A673 (cell line): ENCODE data around the gene ATXN10.

Experiments
- EZH2 ChIP-seq: fragments of 200-600 bp; sonication (generic); IDR thresholded peaks from 2 replicates; pipeline ENCODE4 v1.6.1; 2017; ENCODE audit warnings: borderline replicate concordance, low read depth, mild to moderate bottlenecking, mixed read lengths, antibody characterized with exemption, low read length; ENCODE audit not compliant: poor library complexity, severe bottlenecking
- TF ChIP-seq, protein P1 (sequence below): fragments of 300-800, 200-600 bp; sonication (generic); conservative IDR thresholded peaks from 2 replicates; pipeline ENCODE4 v1.5.1; 2017; ENCODE audit warnings: low read depth, mild to moderate bottlenecking, antibody characterized with exemption, low read length, moderate library complexity, mixed read lengths

DNA sequence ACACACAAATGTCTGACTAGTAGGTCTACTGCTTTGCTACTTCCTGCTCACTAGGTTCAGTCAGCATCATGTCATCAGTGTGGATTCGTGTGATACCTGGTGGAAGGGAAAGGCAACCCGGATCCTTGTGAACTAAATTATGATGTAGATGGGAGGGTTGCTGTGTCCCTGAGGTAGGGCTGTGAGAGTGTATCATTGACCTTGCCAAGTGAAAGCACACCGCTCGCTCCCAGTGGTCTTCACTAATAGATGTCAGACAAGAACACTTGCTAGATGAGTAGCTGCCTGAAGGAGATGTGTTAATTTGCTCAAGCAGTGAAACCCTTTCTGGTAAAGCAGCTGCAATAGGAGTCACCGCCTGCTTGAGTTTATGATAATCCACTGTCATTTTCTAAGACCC is 185.9 kb downstream of the ATXN10 start:
- TF ChIP-seq, protein P1, sequence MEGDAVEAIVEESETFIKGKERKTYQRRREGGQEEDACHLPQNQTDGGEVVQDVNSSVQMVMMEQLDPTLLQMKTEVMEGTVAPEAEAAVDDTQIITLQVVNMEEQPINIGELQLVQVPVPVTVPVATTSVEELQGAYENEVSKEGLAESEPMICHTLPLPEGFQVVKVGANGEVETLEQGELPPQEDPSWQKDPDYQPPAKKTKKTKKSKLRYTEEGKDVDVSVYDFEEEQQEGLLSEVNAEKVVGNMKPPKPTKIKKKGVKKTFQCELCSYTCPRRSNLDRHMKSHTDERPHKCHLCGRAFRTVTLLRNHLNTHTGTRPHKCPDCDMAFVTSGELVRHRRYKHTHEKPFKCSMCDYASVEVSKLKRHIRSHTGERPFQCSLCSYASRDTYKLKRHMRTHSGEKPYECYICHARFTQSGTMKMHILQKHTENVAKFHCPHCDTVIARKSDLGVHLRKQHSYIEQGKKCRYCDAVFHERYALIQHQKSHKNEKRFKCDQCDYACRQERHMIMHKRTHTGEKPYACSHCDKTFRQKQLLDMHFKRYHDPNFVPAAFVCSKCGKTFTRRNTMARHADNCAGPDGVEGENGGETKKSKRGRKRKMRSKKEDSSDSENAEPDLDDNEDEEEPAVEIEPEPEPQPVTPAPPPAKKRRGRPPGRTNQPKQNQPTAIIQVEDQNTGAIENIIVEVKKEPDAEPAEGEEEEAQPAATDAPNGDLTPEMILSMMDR, result no peak
- TF ChIP-seq EZH2, result no peak
